Myocyte (in vitro differentiated cells): ENCODE measurements around the gene OR56A3. TPM values are rescaled to one million over a fixed set of nuclear protein-coding genes. Genes with fewer than 3 reads are reported as not detected.

Source experiments
- DNase-seq: peaks from one replicate; pipeline ENCODE4 v3.0.0-alpha.2; 2012; ENCODE audit warnings: low read depth
- total RNA-seq: library from RNA; depleted of rRNA; stranded (reverse); fragments of >200 nt; gene quantifications from 2 replicates; pipeline ENCODE4 v1.2.3, GENCODE V29; 2014

OR56A3 gene
- total RNA-seq, 1 donor from 2014 or later: not detected

DNA sequence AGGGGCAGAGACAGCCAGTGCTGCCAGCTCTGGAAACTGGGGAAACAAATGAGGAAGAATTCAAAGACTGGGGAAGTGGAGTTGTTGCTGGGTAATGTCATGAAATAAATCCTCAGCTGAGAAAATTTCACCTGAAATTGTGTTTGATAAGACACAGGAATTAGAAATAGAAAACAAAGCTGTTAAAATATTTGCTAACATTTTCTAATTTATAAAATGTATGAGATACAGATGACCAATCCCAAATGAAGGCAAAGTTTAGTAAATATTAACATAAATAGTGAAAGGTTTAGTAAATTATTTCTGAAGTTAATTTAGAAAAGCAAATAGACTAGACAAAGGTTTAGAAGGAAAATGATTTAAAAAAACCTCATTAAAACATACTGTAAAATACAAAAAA, 26.3 kb downstream of the OR56A3 start, which contains the start of gene OR56A5:
Gene OR56A5, minus strand, starts transcription at position 101 of the 400 bp plus-strand sequence. Its CDS starts 0 bp downstream, at position 101.
- DNase-seq: no peak

DNA sequence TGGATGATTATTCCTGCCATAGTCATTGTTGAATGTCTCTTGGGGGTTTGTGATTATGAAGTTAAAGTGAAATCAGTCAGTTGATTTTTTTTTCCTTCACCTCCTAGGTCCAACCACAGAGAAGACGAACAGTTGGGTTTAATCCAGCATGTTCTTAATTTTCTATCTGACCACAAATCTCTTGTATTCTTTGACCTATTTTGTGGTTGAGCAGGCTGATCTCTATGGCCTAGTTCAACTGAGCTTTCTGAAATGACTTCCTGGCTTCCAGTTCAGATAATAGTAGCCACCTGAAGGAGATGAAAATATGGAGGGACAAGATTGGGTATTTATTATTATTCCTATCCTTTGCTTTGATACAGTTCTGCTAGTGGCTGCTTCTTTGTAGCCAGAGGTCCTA, 31.5 kb downstream of the OR56A3 start:
- DNase-seq: no peak

DNA sequence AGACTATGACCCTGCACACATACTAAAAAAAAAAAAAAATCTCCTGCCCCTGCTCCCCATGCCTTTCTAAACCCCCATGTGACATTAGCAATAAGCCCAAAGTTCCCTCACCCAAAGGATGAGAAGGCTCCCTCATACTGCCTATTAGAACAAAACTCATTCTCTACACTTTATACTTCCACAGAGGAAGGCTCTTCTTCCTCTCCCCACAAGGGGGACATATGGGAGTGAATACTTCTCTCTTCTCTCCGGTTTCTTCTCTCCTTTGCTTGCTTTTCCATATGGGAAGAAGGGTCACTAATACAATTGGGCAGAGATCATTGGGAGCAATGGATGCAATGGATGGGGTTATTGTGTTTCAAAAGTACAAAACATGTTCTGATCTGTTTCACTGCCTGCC, 41.4 kb downstream of the OR56A3 start:
- DNase-seq: no peak

DNA sequence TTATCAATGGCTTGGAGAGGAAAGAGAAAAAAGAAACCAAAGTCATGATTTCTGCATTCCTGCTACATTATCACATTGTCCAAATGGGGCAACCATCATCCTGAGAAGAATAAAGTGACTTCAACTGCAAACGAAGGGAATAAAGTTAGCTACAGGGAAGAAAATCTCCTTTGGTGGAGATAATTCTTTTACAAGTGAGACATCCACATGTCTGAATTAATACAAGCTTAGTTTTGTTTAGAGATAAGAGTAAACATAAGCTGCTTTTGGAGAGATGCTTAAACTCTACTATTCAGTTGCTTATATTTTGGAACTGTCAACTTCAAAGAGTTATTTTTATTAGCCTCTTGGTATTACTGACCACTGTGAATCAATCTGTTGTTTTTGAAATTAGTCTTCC, 44.8 kb downstream of the OR56A3 start, which contains the start of gene OR52L1:
Gene OR52L1, minus strand, starts transcription at position 101 of the 400 bp plus-strand sequence. Its CDS starts 55 bp downstream, at position 46.
- DNase-seq: no peak

DNA sequence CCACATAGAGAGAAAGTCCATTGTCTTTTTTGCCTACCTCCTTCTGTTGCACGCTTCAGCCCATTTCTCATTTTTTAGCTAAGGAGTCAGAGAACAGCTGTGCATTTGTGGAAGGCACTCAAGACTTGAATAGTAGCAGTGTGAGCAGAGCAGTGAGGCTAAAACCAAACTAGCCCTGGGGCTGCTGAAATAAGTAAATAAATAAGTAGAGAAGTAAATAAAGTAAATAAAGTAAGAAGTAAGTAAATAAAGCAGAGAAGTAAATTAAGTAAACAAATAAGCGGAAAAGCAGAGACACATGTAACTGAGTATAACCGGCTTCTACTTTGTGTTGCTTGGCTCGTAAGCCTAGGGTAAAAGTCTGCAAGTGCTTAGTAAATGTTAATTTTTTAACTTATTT, 47.2 kb downstream of the OR56A3 start:
- DNase-seq: no peak

DNA sequence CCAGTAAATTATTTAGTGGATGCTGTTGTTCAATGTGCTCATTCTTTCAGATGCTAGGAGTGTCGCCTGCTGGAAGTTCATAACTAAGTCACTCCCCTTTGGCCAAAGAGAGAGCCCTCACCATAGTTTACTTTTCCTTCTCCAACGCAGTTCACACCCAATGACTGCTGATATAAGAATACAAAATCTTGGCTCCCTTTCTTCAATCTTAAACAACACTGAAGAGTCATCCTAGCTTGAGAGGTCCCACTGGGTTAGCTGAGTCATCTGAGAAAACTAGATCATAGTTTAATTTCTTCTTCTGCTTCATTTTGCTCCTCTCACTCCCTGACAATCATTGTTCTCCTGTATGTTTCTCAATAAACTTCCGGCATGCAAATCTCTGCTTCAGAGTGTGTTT, 50.1 kb downstream of the OR56A3 start:
- DNase-seq: no peak

DNA sequence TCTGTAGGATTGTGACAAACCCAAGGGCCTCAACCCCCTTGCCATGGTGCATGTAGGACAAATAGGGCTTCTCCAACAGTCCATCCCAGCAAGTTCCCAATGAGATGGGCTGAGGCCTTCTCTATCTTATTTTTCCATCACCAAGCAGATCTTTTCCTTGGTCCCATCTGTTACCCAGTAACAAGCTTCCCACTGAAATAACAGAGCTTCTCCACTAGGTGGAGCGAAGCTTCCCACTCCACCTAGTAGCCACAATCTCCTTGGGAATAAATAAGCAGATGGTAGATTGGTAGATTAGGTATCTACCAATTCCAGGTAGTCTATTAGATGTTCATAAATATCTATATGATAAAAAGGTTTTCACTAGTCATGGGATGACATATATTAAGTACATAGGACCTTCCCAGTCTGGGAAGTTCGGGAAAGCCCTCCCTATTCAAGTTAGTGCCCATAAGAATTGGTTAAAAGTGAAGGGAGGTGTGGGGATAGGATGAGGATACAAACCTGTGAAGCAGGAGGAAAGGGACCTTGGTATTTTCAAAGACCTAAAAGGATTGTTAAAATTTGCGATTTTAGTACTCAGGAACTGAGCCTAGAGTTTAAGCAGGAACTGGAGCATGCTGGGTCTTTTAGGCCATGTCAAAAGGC, 50.7 kb downstream of the OR56A3 start:
- DNase-seq: peak; percentile 6

DNA sequence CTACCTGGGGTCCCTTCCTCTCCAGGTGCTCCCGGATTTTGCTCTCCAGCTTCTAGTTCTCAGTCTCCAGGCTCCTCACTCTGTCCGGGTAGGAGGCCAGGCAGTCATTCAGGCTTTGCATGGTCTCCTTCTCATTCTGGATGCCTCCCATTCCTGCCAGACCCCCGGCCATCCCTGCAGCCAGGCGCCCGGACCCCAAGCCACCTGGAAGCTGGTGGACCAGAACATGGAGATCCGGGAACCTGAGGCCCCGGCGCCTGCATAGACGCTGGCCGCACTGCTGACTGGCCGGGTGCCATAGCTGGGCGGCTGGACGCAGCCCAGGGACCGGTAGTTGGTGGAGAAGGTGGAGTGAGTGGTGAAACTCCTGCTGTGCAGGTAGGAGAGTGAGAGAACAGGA, 52.7 kb downstream of the OR56A3 start:
- no peak for DNase-seq

Other genes with a start within 250 kb of the OR56A3 start
- gene OR56B1, start 205.8 kb upstream of the OR56A3 start, total RNA-seq: not detected in 2 replicates
- not detected in 2 replicates for gene OR52N4, start 188.0 kb upstream of the OR56A3 start, total RNA-seq
- gene OR52N5, start 158.9 kb upstream of the OR56A3 start, total RNA-seq: not detected in 2 replicates
- gene OR52N1, start 151.0 kb upstream of the OR56A3 start, total RNA-seq: not detected in 2 replicates
- not detected in 2 replicates for gene OR52N2, start 133.3 kb upstream of the OR56A3 start, total RNA-seq
- not detected in 2 replicates for gene OR52E6, start 100.4 kb upstream of the OR56A3 start, total RNA-seq
- gene OR52E8, start 84.6 kb upstream of the OR56A3 start, total RNA-seq: not detected in 2 replicates
- gene OR52E4, start 61.6 kb upstream of the OR56A3 start, total RNA-seq: not detected in 2 replicates
- not detected in 2 replicates for gene OR52E5, start 49.0 kb upstream of the OR56A3 start, total RNA-seq
- not detected in 2 replicates for gene OR56A5, start 26.2 kb downstream of the OR56A3 start, total RNA-seq
- gene OR52L1, start 44.7 kb downstream of the OR56A3 start, total RNA-seq: not detected in 2 replicates
- not detected in 2 replicates for gene OR56A4, start 64.7 kb downstream of the OR56A3 start, total RNA-seq
- 0.05 TPM in 1 of 2 replicates, not detected in the other for gene OR56A1, start 88.5 kb downstream of the OR56A3 start, total RNA-seq
- not detected in 2 replicates for gene OR56B4, start 165.4 kb downstream of the OR56A3 start, total RNA-seq
- gene OR52B2, start 228.1 kb downstream of the OR56A3 start, total RNA-seq: not detected in 2 replicates